HG03521 (cell line): Measurements from ENCODE around the gene CIPC.

Experiments used
- ATAC-seq: cut with Tn5 transposase; IDR thresholded peaks from one replicate; pipeline ENCODE4 v1.9.1; 2021; ENCODE audit warnings: mild to moderate bottlenecking, moderate library complexity; ENCODE audit not compliant: unreplicated experiment

Gene CIPC

DNA sequence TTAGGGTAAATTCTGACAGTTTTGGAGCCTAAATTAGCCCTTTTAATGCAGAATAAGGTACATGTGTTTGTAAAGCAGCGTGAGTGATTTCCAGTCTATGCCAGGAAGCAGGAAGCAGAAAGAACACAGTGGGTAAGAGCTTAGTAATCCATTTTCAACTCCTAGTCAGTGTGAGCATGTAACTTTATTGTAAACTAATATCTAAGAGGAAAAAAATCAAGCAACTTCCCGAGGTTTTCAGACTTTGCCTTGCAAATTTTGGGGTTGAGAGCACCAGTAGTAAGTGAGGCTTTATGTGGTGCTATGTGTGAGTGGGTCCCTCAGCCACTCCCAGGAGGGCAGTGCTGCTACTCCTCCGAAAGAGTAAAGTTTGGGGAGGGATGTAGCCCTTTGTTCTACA, 2.9 kb downstream of the CIPC start:
- ATAC-seq = no peak

DNA sequence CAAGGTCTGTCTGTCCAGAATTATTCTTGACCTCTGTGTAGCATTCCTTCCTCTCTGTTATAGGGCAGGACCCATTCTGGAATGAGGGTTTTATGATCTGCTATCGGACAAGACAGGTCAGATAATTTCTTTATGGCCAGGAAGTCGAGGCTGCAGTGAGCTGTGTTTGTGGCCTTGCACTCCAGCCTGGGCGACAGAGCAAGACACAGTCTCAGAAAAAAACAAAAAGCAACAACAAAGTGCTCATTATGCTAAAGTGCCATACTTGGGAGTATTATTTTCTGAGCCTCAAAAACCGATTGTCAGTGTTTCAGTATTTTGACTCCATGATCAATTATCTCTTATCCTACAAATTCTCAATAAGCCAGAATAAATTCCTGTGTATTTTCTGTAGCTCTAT, 4.1 kb downstream of the CIPC start:
- ATAC-seq = no peak

GRCh38 chr14:77103475-77103874, 5.4 kb downstream of the CIPC start:
- ATAC-seq = no peak

DNA sequence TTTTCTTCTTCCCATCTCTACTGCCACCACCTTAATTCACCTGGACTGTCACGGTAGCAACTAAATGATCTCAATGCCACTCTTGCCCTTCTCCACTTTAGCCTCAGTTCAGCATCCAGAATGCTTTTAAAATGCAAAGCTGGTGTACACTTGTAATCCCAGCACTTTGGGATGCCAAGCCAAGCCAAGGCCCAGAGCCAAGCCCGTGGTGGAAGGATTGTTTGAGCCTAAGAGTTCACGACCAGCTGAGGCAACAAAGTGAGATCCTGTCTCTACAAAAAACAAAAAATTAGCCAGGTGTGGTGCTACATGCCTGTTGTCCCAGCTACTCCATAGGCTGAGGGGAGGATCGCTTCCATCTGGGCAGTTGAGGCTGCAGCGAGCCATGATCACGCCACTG, 5.9 kb downstream of the CIPC start:
- no peak for ATAC-seq

GRCh38 chr14:77104393-77104792, 6.3 kb downstream of the CIPC start:
- ATAC-seq = no peak

- no peak for ATAC-seq
These were observed 7.3 kb downstream of the CIPC start for GRCh38 chr14:77105145-77105939.

- no peak for ATAC-seq
These were observed 8.6 kb downstream of the CIPC start for GRCh38 chr14:77106666-77107065.

GRCh38 chr14:77107228-77107627, 9.2 kb downstream of the CIPC start:
- no peak for ATAC-seq

- no peak for ATAC-seq
These were observed 10.7 kb downstream of the CIPC start for GRCh38 chr14:77108753-77109152.

DNA sequence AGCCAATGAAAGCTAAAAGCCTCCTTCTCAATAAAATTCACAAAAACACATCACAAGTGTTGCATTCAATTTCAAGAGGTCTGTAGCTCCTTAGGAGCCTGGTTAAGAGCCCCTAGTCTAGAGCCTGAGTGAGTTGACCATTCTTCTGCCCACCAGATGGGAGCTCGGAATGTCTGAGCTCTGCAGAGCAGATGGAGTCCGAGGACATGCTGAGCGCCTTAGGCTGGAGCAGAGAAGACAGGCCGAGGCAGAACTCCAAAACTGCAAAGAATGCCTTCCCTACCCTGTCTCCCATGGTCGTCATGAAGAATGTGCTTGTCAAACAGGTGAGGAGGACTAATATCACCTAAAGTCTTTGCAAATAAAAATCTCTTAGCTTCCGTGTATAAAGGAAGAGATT, 11.6 kb downstream of the CIPC start:
- ATAC-seq = no peak

DNA sequence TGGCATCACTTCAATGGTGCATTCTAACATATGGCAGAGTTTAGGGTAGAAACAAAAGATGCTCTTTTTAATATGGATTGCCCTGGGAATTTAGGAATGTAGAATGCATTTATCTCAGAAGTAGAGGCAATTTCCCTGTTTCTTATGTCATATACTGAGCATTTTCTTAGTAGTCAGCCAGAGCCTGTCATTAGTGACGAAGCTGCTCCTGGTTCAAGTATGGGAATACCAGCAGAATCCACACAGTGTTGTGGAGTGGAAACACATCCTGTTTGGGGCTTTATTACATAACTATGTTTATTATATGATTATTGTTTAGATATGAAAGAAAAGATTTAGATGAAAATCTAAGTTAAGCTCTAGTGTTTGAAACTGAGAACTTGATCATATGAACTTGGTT, 12.2 kb downstream of the CIPC start:
- ATAC-seq = no peak

GRCh38 chr14:77111021-77111420, 13.0 kb downstream of the CIPC start:
- ATAC-seq = no peak

- ATAC-seq = no peak
These were observed 15.6 kb downstream of the CIPC start for GRCh38 chr14:77113644-77114043.

DNA sequence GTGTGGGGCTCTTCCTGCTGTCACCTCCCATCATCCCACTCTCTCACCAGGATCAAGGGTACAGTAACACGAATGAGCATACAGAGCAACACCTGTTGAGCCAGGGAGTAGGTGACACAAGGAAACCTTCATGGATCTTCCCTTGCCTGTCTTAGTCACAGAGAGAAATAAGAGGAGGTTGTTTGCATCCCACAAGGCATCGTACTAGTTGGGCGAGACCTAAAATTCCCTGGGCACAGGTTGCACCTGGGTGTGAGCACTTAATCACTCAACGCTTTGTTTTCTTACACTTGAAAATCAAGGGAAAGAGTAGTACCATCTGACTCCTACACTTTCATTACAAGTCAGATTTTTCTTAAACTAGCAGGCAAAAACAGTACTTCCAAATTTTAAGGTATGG, 16.6 kb downstream of the CIPC start:
- no peak for ATAC-seq

GRCh38 chr14:77116172-77116817, 18.2 kb downstream of the CIPC start:
- ATAC-seq = no peak

DNA sequence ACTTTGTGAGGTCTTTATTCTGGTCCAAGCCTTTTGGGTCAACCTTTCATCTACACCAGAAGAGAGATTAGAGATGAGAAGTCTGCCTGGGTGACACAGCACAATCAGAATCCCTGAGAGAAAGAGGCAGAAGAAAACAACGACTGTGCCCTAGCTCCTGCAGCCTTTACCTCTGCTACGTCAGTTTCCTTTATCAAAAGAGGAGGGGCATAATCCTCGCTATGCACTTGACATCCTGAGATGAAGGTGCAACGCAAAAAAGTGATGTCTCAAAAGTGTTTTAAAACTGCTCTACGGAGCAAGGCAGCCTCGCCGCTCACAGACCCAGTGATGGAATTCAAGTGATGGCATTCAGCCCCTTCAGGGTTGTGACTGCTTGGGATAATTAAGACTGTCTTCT, 21.8 kb downstream of the CIPC start:
- no peak for ATAC-seq

DNA sequence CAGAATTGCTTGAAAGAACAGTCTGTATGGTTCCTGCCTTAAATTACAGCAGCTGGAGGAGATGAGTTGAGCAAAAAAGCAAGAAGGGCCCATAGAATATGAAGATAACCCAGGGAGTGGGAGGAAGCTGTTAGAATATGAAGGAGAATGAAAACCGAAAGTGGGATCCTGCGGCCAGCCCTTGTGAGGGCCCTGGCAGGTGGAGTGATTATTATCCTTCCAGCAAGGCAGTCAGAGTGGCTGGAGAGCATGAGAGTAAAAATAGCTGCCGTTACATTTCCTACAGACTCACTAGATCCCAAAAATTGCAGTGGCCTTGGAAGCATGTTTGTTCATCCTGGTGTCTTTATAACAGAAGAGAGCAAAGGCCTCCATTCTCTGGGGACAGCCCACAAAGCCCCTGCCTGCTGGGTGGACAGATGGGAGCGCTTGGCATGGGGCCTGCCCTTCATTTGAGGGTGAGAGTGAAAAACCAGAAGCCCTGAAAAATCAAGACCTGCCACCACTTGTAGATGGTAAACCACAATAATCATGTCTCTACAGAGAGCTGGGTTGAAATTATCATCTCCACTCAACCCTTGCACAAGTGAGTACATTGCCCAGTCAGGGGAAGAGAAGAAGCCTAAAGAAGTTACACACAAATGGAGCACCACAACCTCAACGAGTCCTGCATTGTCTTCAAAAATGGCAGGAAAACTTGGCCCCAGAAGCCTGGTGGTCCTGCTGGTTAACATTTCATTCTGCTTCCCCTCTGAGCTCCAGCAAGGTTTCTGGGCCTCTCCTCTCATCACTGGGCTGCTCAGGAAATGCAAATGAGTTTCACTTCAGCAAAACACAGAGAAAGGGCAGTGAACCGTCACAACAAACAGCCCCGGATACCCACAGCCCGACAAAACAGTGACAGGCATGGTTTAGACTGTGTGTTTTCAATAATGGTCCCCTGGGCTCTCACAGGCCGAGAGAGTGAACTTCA, 23.0 kb downstream of the CIPC start:
- ATAC-seq = peak; percentile 86

DNA sequence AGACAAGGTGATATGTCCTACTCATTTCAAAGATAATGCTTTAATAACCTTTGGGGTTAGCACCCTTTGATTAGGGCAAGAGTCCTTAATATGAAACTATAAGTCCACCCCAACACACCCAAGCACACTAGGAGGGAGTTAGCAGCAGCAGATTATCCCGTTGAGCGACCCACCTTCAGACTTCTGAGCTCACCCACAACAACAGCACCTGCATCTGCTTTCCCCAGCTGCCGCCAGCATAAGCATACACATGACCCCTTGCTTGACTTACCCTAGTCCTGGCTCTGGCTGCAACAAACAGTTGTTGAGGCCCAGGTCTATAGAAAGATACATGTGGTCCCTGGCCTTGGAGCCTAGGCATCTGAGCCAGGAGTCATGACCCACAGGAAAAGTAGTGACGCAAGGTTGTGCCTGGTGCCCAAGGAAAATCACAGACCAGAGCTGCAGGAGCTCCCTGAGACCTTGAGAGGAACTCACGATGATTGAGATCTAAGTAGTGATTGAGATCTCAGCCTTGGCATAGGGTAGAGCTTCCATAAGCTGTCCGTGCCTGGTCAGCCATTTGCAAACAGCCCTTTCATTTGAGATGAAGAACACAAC, 24.6 kb downstream of the CIPC start:
- ATAC-seq = no peak

DNA sequence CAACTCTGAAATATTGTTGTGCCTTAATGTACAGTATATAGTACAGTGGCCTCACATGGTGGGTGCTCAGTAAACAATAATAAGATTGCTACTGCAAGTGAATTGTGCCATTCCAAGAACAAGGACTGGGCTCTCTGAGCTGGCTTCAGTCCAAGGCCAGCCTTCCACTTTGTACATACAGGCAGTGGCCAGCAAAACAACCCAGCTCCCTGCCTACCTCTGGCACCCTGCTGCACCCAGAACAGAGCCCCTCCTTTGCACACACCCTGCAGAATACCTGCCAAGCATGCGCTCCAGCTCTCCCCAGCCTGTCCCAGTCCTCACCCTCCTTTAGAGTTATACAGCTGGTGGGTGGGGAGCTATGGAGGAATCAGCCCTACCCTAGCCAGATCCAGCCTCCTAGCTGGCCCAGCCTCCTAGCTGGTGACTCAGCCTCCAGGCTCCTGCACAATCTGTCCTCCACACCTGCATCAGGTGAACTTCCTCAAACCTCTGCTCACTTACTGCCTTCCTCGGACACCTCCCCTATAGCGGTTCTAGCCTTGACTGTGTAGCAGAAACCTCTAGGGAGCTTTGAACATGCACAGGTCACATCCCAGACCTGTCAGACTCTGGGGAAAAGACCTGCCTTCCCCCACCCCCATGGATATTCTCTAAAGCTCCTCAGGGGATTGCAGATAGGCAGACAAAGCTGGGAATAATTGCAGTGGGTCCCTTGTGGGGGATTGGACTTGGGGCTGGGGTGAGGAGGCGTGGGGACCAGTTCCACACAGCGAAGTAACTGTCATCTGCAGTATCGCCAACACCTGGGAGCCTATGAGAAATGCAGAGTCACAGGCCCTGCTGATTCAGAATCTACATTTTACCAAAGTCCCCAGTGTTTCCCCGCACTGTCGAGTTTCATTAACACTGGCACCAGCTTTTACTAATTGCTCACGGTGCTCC, 25.6 kb downstream of the CIPC start:
- ATAC-seq = no peak
